Vagina (tissue), 2 donors: ENCODE data around the gene EFEMP2. TPM values are rescaled to one million over a fixed set of nuclear protein-coding genes. Genes with fewer than 3 reads are reported as not detected.

Source experiments
- DNase-seq, 2 donors: peaks; one replicate each; pipeline ENCODE4 v3.0.0-alpha.2; 2017; ENCODE audit errors: extremely low spot score in 2 of 2
- H3K27ac ChIP-seq: fragments of 200-600 bp; sonication (generic); one replicate; pipeline ENCODE4 v1.5.1; 2019
- H3K27me3 ChIP-seq: fragments of 200-600 bp; sonication (generic); one replicate; pipeline ENCODE4 v1.5.1; 2019
- H3K36me3 ChIP-seq, 2 donors: fragments of 200-600 bp; sonication (generic); one replicate each; pipeline ENCODE4 v1.5.1; 2017 to 2019
- H3K4me1 ChIP-seq: fragments of 200-600 bp; sonication (generic); one replicate; pipeline ENCODE4 v1.5.1; 2019
- H3K4me3 ChIP-seq, 2 donors: fragments of 200-600 bp; sonication (generic); 1 replicate in 1 of 2; 2 replicates in 1 of 2; pipeline ENCODE4 v1.5.1; 2016 to 2019
- H3K9me3 ChIP-seq: fragments of 200-600 bp; sonication (generic); one replicate; pipeline ENCODE4 v1.5.1; 2019
- POLR2A ChIP-seq, 2 donors: fragments of 450-650 bp; IDR thresholded peaks; one replicate each; pipeline ENCODE4 v1.6.1; 2017; ENCODE audit warnings: antibody characterized with exemption in 2 of 2, mild to moderate bottlenecking in 2 of 2, moderate library complexity in 2 of 2
- POLR2AphosphoS5 ChIP-seq, 2 donors: sonication (generic); formaldehyde crosslinking; IDR thresholded peaks; one replicate each; pipeline ENCODE4 v1.9.0; 2017; ENCODE audit warnings: antibody characterized with exemption in 2 of 2, mild to moderate bottlenecking in 2 of 2, low read depth in 1 of 2; ENCODE audit not compliant: insufficient read depth in 1 of 2
- intact Hi-C: fragments of 100-400 bp; cut with DNase I; formaldehyde crosslinking; loops from one replicate; pipeline ENCODE4 v1.15.1; 2023
- total RNA-seq: library from RNA; depleted of rRNA; stranded (reverse); fragments of >200 nt; gene quantifications from one replicate; pipeline ENCODE4 v1.2.3, GENCODE V29; 2016
- TF ChIP-seq, protein P1 (sequence below), 3 experiments: fragments of 450-650 bp in 2 of 3; fragments of 200-600 bp in 1 of 3; sonication (generic) in 1 of 3; IDR thresholded peaks; one replicate each; pipeline ENCODE4 v1.5.1; 2017 to 2019; ENCODE audit warnings: antibody characterized with exemption in 3 of 3, mild to moderate bottlenecking in 2 of 3, moderate library complexity in 2 of 3

EFEMP2 gene
- total RNA-seq, 1 donor from 2014 or later: 57.9 TPM

- Histone ChIP-seq H3K9me3 (no peaks in the 10 kb centered on the region), H3K27ac (peak overlapping the region; percentile 93), H3K4me1 (peaks cover 36% of the 10 kb centered on the region), H3K36me3 (peaks cover 0 to 47% of the 10 kb centered on the region in 2 donors), H3K27me3 (no peaks in the 10 kb centered on the region), H3K4me3 (peak overlapping the region; percentile 95 to 100)
- DNase-seq: no peak
- intact Hi-C loops: no loop called here
- no peak for TF ChIP-seq POLR2AphosphoS5 (IDR thresholded peaks at IDR 0.05; ENCODE audit: insufficient read depth in 1 of 2, low read depth in 1 of 2)
- TF ChIP-seq, protein P1, sequence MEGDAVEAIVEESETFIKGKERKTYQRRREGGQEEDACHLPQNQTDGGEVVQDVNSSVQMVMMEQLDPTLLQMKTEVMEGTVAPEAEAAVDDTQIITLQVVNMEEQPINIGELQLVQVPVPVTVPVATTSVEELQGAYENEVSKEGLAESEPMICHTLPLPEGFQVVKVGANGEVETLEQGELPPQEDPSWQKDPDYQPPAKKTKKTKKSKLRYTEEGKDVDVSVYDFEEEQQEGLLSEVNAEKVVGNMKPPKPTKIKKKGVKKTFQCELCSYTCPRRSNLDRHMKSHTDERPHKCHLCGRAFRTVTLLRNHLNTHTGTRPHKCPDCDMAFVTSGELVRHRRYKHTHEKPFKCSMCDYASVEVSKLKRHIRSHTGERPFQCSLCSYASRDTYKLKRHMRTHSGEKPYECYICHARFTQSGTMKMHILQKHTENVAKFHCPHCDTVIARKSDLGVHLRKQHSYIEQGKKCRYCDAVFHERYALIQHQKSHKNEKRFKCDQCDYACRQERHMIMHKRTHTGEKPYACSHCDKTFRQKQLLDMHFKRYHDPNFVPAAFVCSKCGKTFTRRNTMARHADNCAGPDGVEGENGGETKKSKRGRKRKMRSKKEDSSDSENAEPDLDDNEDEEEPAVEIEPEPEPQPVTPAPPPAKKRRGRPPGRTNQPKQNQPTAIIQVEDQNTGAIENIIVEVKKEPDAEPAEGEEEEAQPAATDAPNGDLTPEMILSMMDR (IDR thresholded peaks at IDR 0.05): no peak
- TF ChIP-seq POLR2A (IDR thresholded peaks at IDR 0.05): no peak
Measured at GRCh38 chr11:65861533-65862183, 10.9 kb downstream of the EFEMP2 start.

DNA sequence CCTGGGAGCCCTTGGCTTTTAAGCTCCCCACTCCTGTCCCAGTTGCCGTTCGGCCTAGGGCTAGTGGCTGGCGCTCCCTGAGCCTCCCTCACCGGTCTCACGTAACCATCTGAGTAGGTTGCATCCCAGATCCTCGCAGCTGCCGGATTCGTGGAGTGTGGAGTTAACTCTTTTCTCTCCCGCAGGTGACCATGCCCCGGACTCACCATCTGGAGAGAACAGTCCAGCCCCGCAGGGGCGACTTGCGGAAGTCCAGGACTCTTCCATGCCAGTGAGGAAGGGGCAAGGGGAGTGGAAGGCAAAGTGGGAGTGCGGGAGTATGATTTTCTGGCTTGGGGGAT, 11.5 kb downstream of the EFEMP2 start:
- Histone ChIP-seq H3K4me3 (peak overlapping the region; percentile 95 to 100), H3K9me3 (no peaks in the 10 kb centered on the region), H3K27ac (peak overlapping the region; percentile 93), H3K4me1 (peaks cover 41% of the 10 kb centered on the region), H3K36me3 (peaks cover 0 to 43% of the 10 kb centered on the region in 2 donors), H3K27me3 (no peaks in the 10 kb centered on the region)
- DNase-seq: no peak
- TF ChIP-seq POLR2A (IDR thresholded peaks at IDR 0.05) (no peak), POLR2AphosphoS5 (IDR thresholded peaks at IDR 0.05; ENCODE audit: insufficient read depth in 1 of 2, low read depth in 1 of 2) (no peak)
- TF ChIP-seq, protein P1 (IDR thresholded peaks at IDR 0.05): no peak
- intact Hi-C loops: no loop called here

DNA sequence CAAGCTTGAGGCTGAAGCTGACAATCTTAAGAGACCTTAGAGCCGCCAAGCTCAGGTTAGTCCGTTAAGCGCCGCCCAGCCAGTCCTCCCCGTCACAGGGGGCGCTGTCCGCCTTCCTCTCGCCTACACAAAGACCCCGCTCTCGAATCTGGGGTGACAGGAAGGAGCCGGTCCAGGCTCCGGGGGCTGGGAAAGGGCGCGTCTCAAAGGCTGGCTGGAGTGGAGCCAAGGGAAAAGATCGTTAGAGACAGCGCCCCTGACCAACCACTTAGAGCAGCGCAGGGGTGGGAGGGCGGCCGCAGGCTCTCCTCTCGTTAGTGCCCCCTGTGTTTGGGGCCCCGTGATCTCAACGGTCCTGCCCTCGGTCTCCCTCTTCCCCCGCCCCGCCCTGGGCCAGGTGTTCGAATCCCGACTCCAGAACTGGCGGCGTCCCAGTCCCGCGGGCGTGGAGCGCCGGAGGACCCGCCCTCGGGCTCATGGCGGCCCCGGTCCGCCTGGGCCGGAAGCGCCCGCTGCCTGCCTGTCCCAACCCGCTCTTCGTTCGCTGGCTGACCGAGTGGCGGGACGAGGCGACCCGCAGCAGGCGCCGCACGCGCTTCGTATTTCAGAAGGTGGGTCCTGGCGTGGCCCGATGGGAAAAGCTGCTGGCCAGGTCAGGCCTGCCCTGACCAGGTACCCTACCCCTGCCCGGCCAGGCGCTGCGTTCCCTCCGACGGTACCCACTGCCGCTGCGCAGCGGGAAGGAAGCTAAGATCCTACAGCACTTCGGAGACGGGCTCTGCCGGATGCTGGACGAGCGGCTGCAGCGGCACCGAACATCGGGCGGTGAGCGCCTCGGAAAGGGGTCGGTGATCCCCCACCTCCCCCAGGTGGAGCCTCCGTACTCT, 12.1 kb downstream of the EFEMP2 start, which contains the start of gene MUS81:
TSS of gene MUS81 (plus strand) at position 156 of the 887 bp plus-strand sequence. CDS start at position 477, 321 bp downstream.
- Histone ChIP-seq H3K4me1 (peaks cover 47% of the 10 kb centered on the region), H3K36me3 (peaks cover 0 to 43% of the 10 kb centered on the region in 2 donors), H3K4me3 (peak within 1 kb of the TSS; percentile 95 to 100), H3K9me3 (no peaks in the 10 kb centered on the region), H3K27ac (peak within 1 kb of the TSS; percentile 93), H3K27me3 (no peaks in the 10 kb centered on the region)
- intact Hi-C loops: no loop called here
- DNase-seq: peak in 1 of 2 donors; percentile 99
- peak in 1 of 2 donors; percentile 57 for TF ChIP-seq POLR2A (IDR thresholded peaks at IDR 0.05)
- TF ChIP-seq, protein P1 (IDR thresholded peaks at IDR 0.05): peak; percentile 35 to 83 (median 79)
- peak; percentile 88 to 98 for TF ChIP-seq POLR2AphosphoS5 (IDR thresholded peaks at IDR 0.05; ENCODE audit: insufficient read depth in 1 of 2, low read depth in 1 of 2)

- peak overlapping the region; percentile 93 for H3K27ac ChIP-seq
- peak overlapping the region; percentile 95 to 100 for H3K4me3 ChIP-seq
- H3K9me3 ChIP-seq: no peaks in the 10 kb centered on the region
- TF ChIP-seq, protein P1 (IDR thresholded peaks at IDR 0.05): no peak
- TF ChIP-seq POLR2A (IDR thresholded peaks at IDR 0.05): no peak
- TF ChIP-seq POLR2AphosphoS5 (IDR thresholded peaks at IDR 0.05; ENCODE audit: insufficient read depth in 1 of 2, low read depth in 1 of 2): peak in 1 of 2 donors; percentile 60
- intact Hi-C loops: no loop called here
- peaks cover 0 to 43% of the 10 kb centered on the region in 2 donors for H3K36me3 ChIP-seq
- H3K27me3 ChIP-seq: no peaks in the 10 kb centered on the region
- DNase-seq: no peak
- H3K4me1 ChIP-seq: peaks cover 52% of the 10 kb centered on the region
Measured at GRCh38 chr11:65859812-65860277, 12.8 kb downstream of the EFEMP2 start.
